ENCODE results near the gene SEMA3C.

- TF ChIP-seq POLR2AphosphoS5 (IDR thresholded peaks at IDR 0.05) (no peak), CTCF (IDR thresholded peaks at IDR 0.05; ENCODE audit: poor library complexity, severe bottlenecking) (no peak), SMC3 (conservative IDR thresholded peaks at IDR 0.05; ENCODE audit: poor library complexity) (no peak), EP300 (conservative IDR thresholded peaks at IDR 0.05; ENCODE audit: poor library complexity, severe bottlenecking) (no peak), EZH2 (IDR thresholded peaks at IDR 0.05; ENCODE audit: borderline replicate concordance, insufficient read depth, low read length, poor library complexity, severe bottlenecking) (no peak)
These were observed 17.3 kb upstream of the SEMA3C start for GRCh38 chr7:80935991-80936780.

Measured in neural cell (in vitro differentiated cells).